ENCODE results near the gene P3H2. TPM values are rescaled to one million over a fixed set of nuclear protein-coding genes. Genes with fewer than 3 reads are reported as not detected.

P3H2 gene
- total and polyA plus RNA-seq, 2 of the 4 experiments (the other 2 are of a cell fraction), result 54.7 to 64.3 TPM

- Histone ChIP-seq H3K18ac (ENCODE audit: low read depth, low read length) (peak overlapping the region; percentile 21; the same call in 1 of the 2 replicates), H2BK5ac (ENCODE audit: low read depth, low read length, poor library complexity, severe bottlenecking) (no peak overlapping the region), H2AK9ac (replicated peaks; ENCODE audit: low read depth, low read length, poor library complexity) (no peak overlapping the region), H2BK120ac (ENCODE audit: low read depth, low read length) (peak overlapping the region; percentile 84; the same call in 1 of the 2 replicates), H2AFZ (replicated peaks; ENCODE audit: low read length, poor library complexity) (peak overlapping the region; percentile 24), H4K91ac (ENCODE audit: insufficient read depth, low read depth, low read length) (0 out of 2 replicates have a peak overlapping the region, but pooled peaks have one; percentile 10), H3K4me3 (ENCODE audit: insufficient read depth, low read depth, low read length) (no peak overlapping the region), H3K79me1 (ENCODE audit: low read depth in 1 of 2, low read length in 2 of 2) (no peaks in the 10 kb centered on the region), H3K4me2 (ENCODE audit: low read depth, low read length) (no peak overlapping the region), H3K27ac (ENCODE audit: insufficient read depth, low read length) (no peak overlapping the region), H2AK5ac (ENCODE audit: low read depth, low read length) (0 out of 2 replicates have a peak overlapping the region, but pooled peaks have one; percentile 1), H3K27me3 (ENCODE audit: control insufficient read depth, insufficient read depth, low read length) (no peaks in the 10 kb centered on the region), H3K4ac (ENCODE audit: low read depth, low read length) (no peak overlapping the region), H3K36me3 (ENCODE audit: control insufficient read depth, insufficient read depth, low read length) (no peaks in the 10 kb centered on the region), H3K9ac (ENCODE audit: low read depth, low read length) (no peak overlapping the region), H3K9me3 (ENCODE audit: control insufficient read depth, insufficient read depth, low read length) (no peaks in the 10 kb centered on the region), H4K8ac (ENCODE audit: low read depth in 2 of 2, low read length in 2 of 2) (peak overlapping the region in 1 of 2 experiments; percentile 20; a peak in 1 of 4 replicates), H3K14ac (replicated peaks; ENCODE audit: low read depth, low read length) (no peak overlapping the region), H2BK15ac (ENCODE audit: low read depth, low read length) (peak overlapping the region; percentile 88; the same call in 1 of the 3 replicates), H3K4me1 (ENCODE audit: control insufficient read depth, insufficient read depth, low read length) (peaks cover 1% of the 10 kb centered on the region; the same call in 1 of the 2 replicates), H4K5ac (ENCODE audit: low read depth, low read length) (no peak overlapping the region), H3K23ac (ENCODE audit: low read depth, low read length) (0 out of 2 replicates have a peak overlapping the region, but pooled peaks have one; percentile 69), H4K20me1 (ENCODE audit: insufficient read depth, low read length) (no peaks in the 10 kb centered on the region), H3K9me1 (ENCODE audit: insufficient read depth, low read length) (peaks cover 2% of the 10 kb centered on the region; the same call in 1 of the 2 replicates), H3K56ac (ENCODE audit: extremely low read depth, insufficient read depth, low read length) (no peak overlapping the region), H2BK20ac (ENCODE audit: low read depth, low read length) (peak overlapping the region; percentile 88; the same call in 1 of the 2 replicates)
- no peak for TF ChIP-seq NFE2L2 (IDR thresholded peaks at IDR 0.05; ENCODE audit: low read depth, low read length)
- TF ChIP-seq MAFK (IDR thresholded peaks at IDR 0.05; ENCODE audit: low read depth, low read length), result peak; percentile 29; the same call in 1 of the 2 replicates
- POLR2A ChIA-PET (ENCODE audit: unreplicated experiment), result no interaction called here
- no TSS peak for BruUV-seq (replicated peaks)
- WGBS, 2 experiments (ENCODE audit: extremely low coverage in 2 of 2, insufficient read length in 1 of 2), result 59% methylated on average over 3 of the region's 6 CpGs; no CpG with 5 or more reads in 1 of the 2 experiments
- CTCF ChIA-PET, result interaction anchor here (0.5 kb wide), 1 partner anchor 53 kb away, joined by 4 read pairs; no protein-coding TSS in a partner anchor
- ATAC-seq (ENCODE audit: low read depth) (no peak), DNase-seq (no peak)
- dilution Hi-C loops (cut with HindIII; ENCODE audit: low sequenced_read_pairs, unreplicated experiment), result no loop called here
- intact Hi-C loops (cut with micrococcal nuclease), result no loop called here
- in situ Hi-C loops (cut with MboI; ENCODE audit: low sequenced_read_pairs), result no loop called here
Measured at GRCh38 chr3:189907803-189908202, 212.9 kb downstream of the P3H2 start.

Small RNAs within 50 kb of the gene (microRNA-seq; reads per million reads assigned to microRNA genes)
- not detected for gene RNU6-1109P (ENCODE audit: insufficient read depth, insufficient read length)

Small RNAs within 50 kb of the gene (small RNA-seq; reads per million reads assigned to genes)
- gene RNU6-1109P, result 0 reads per million in 5 experiments

Other genes starting within 250 kb of the P3H2 start
- gene CLDN1, start 201.5 kb upstream of the P3H2 start, total RNA-seq (2012; rRNA removed), result 4.7 and 7.2 TPM in 2 replicates
- gene CLDN1, start 201.5 kb upstream of the P3H2 start, polyA plus RNA-seq (2012; rRNA removed), result 6.3 and 7.3 TPM in 2 replicates

Data from IMR-90 (cell line).